ENCODE measurements around the gene GBP7. TPM values are rescaled to one million over a fixed set of nuclear protein-coding genes. Genes with fewer than 3 reads are reported as not detected.

GBP7 gene
- total RNA-seq, 1 experiment from 2014 or later = not detected

- Histone ChIP-seq H3K27me3 (no peaks in the 10 kb centered on the region), H3K4me1 (no peaks in the 10 kb centered on the region), H3K4me3 (no peak overlapping the region), H3K9me3 (replicated peaks) (no peaks in the 10 kb centered on the region), H3K36me3 (no peaks in the 10 kb centered on the region), H3K27ac (no peak overlapping the region)
- DNase-seq = no peak
Observed at GRCh38 chr1:89190017-89190416, 14.2 kb upstream of the GBP7 start.

- Histone ChIP-seq H3K36me3 (no peaks in the 10 kb centered on the region), H3K4me3 (no peak overlapping the region), H3K27me3 (no peaks in the 10 kb centered on the region), H3K4me1 (no peaks in the 10 kb centered on the region), H3K27ac (no peak overlapping the region), H3K9me3 (replicated peaks) (peaks cover 4% of the 10 kb centered on the region; the same call in 1 of the 2 replicates)
- no peak for DNase-seq
Observed at GRCh38 chr1:89179343-89179742, 3.5 kb upstream of the GBP7 start.

GRCh38 chr1:89176971-89177370 lies 1.2 kb upstream of the GBP7 start:
- no peak for DNase-seq
- no peaks in the 10 kb centered on the region for H3K9me3 ChIP-seq (replicated peaks)
- H3K27me3 ChIP-seq = no peaks in the 10 kb centered on the region
- H3K4me3 ChIP-seq = no peak overlapping the region
- H3K4me1 ChIP-seq = no peaks in the 10 kb centered on the region
- H3K36me3 ChIP-seq = no peaks in the 10 kb centered on the region
- no peak overlapping the region for H3K27ac ChIP-seq

GRCh38 chr1:89174491-89174890 lies 1.3 kb downstream of the GBP7 start:
- no peak overlapping the region for H3K4me3 ChIP-seq
- no peak overlapping the region for H3K27ac ChIP-seq
- no peak for DNase-seq
- H3K4me1 ChIP-seq = no peaks in the 10 kb centered on the region
- no peaks in the 10 kb centered on the region for H3K36me3 ChIP-seq
- H3K9me3 ChIP-seq (replicated peaks) = no peaks in the 10 kb centered on the region
- H3K27me3 ChIP-seq = no peaks in the 10 kb centered on the region

GRCh38 chr1:89172468-89173143 lies 3.2 kb downstream of the GBP7 start:
- Histone ChIP-seq H3K4me3 (no peak overlapping the region), H3K27me3 (no peaks in the 10 kb centered on the region), H3K4me1 (no peaks in the 10 kb centered on the region), H3K9me3 (replicated peaks) (no peaks in the 10 kb centered on the region), H3K27ac (no peak overlapping the region), H3K36me3 (no peaks in the 10 kb centered on the region)
- DNase-seq = no peak

GRCh38 chr1:89171067-89171438 lies 4.8 kb downstream of the GBP7 start:
- H3K36me3 ChIP-seq = no peaks in the 10 kb centered on the region
- no peak overlapping the region for H3K4me3 ChIP-seq
- H3K27me3 ChIP-seq = no peaks in the 10 kb centered on the region
- no peaks in the 10 kb centered on the region for H3K9me3 ChIP-seq (replicated peaks)
- no peaks in the 10 kb centered on the region for H3K4me1 ChIP-seq
- H3K27ac ChIP-seq = no peak overlapping the region
- DNase-seq = no peak

- no peaks in the 10 kb centered on the region for H3K36me3 ChIP-seq
- DNase-seq = no peak
- no peak overlapping the region for H3K27ac ChIP-seq
- H3K9me3 ChIP-seq (replicated peaks) = no peaks in the 10 kb centered on the region
- no peaks in the 10 kb centered on the region for H3K27me3 ChIP-seq
- no peaks in the 10 kb centered on the region for H3K4me1 ChIP-seq
- no peak overlapping the region for H3K4me3 ChIP-seq
Observed at GRCh38 chr1:89170170-89171066, 5.4 kb downstream of the GBP7 start.

- H3K9me3 ChIP-seq (replicated peaks) = no peaks in the 10 kb centered on the region
- no peaks in the 10 kb centered on the region for H3K36me3 ChIP-seq
- DNase-seq = no peak
- no peaks in the 10 kb centered on the region for H3K4me1 ChIP-seq
- H3K27me3 ChIP-seq = no peaks in the 10 kb centered on the region
- no peak overlapping the region for H3K4me3 ChIP-seq
- no peak overlapping the region for H3K27ac ChIP-seq
Observed at GRCh38 chr1:89169166-89169565, 6.6 kb downstream of the GBP7 start.

- Histone ChIP-seq H3K4me3 (no peak overlapping the region), H3K4me1 (no peaks in the 10 kb centered on the region), H3K27me3 (no peaks in the 10 kb centered on the region), H3K27ac (no peak overlapping the region), H3K9me3 (replicated peaks) (no peaks in the 10 kb centered on the region), H3K36me3 (no peaks in the 10 kb centered on the region)
- no peak for DNase-seq
Observed at GRCh38 chr1:89167590-89168230, 8.1 kb downstream of the GBP7 start.

GRCh38 chr1:89166705-89167104 lies 9.1 kb downstream of the GBP7 start:
- no peak overlapping the region for H3K27ac ChIP-seq
- H3K4me1 ChIP-seq = no peaks in the 10 kb centered on the region
- H3K36me3 ChIP-seq = no peaks in the 10 kb centered on the region
- H3K27me3 ChIP-seq = no peaks in the 10 kb centered on the region
- H3K4me3 ChIP-seq = no peak overlapping the region
- DNase-seq = no peak
- no peaks in the 10 kb centered on the region for H3K9me3 ChIP-seq (replicated peaks)

GRCh38 chr1:89165811-89166210 lies 10.0 kb downstream of the GBP7 start:
- Histone ChIP-seq H3K9me3 (replicated peaks) (no peaks in the 10 kb centered on the region), H3K4me1 (no peaks in the 10 kb centered on the region), H3K4me3 (no peak overlapping the region), H3K27ac (no peak overlapping the region), H3K36me3 (no peaks in the 10 kb centered on the region), H3K27me3 (no peaks in the 10 kb centered on the region)
- no peak for DNase-seq

- Histone ChIP-seq H3K9me3 (replicated peaks) (no peaks in the 10 kb centered on the region), H3K27ac (no peak overlapping the region), H3K4me3 (no peak overlapping the region), H3K27me3 (no peaks in the 10 kb centered on the region), H3K4me1 (peaks cover 3% of the 10 kb centered on the region; the same call in 1 of the 2 replicates), H3K36me3 (no peaks in the 10 kb centered on the region)
- no peak for DNase-seq
Observed at GRCh38 chr1:89151047-89151446, 24.8 kb downstream of the GBP7 start.

- Histone ChIP-seq H3K9me3 (replicated peaks) (no peaks in the 10 kb centered on the region), H3K4me3 (no peak overlapping the region), H3K27ac (no peak overlapping the region), H3K4me1 (peaks cover 3% of the 10 kb centered on the region; the same call in 1 of the 2 replicates), H3K27me3 (no peaks in the 10 kb centered on the region; the same call in 1 of the 2 replicates), H3K36me3 (no peaks in the 10 kb centered on the region)
- peak in 1 of 2 experiments; percentile 4 for DNase-seq
Observed at GRCh38 chr1:89149976-89150375, 25.8 kb downstream of the GBP7 start.

GRCh38 chr1:89149229-89149628 lies 26.6 kb downstream of the GBP7 start:
- Histone ChIP-seq H3K27ac (no peak overlapping the region), H3K27me3 (no peaks in the 10 kb centered on the region; the same call in 1 of the 2 replicates), H3K4me3 (no peak overlapping the region), H3K9me3 (replicated peaks) (no peaks in the 10 kb centered on the region), H3K4me1 (peaks cover 3% of the 10 kb centered on the region; the same call in 1 of the 2 replicates), H3K36me3 (no peaks in the 10 kb centered on the region)
- DNase-seq = peak in 1 of 2 experiments; percentile 23
